Stimulated activated CD8-positive, alpha-beta memory T cell treated with anti-CD3 and anti-CD28 coated beads, Interleukin-2, amount 100 ng/mL, for 1 hour (primary cell): ENCODE data around the gene SPOUT1.

Experiments
- DNase-seq, 2 donors: peaks; one replicate each; pipeline ENCODE4 v3.0.0-alpha.2; 2020; ENCODE audit warnings: low read depth in 2 of 2

Gene SPOUT1

GRCh38 chr9:128773049-128773448, 56.5 kb downstream of the SPOUT1 start:
- no peak for DNase-seq

- DNase-seq, result peak; percentile 87 to 89
These were observed 57.7 kb downstream of the SPOUT1 start, which contains the start of gene ZER1 for GRCh38 chr9:128771745-128772519. TSS of gene ZER1 (minus strand) at chr9:128771927. CDS start at chr9:128755565, 16,362 bp downstream.

- no peak for DNase-seq
These were observed 58.4 kb downstream of the SPOUT1 start for GRCh38 chr9:128771094-128771721.

GRCh38 chr9:128770286-128771030, 59.1 kb downstream of the SPOUT1 start:
- DNase-seq, result no peak
